22Rv1 (cell line): ENCODE data around the gene CNIH2.

ENCODE experiments used
- H3K27ac ChIP-seq: fragments of 450-650 bp; 2 replicates; pipeline ENCODE4 v1.5.1; 2017
- ZFX ChIP-seq: fragments of 450-650 bp; IDR thresholded peaks from 2 replicates; pipeline ENCODE4 v1.6.1; 2017; ENCODE audit warnings: antibody characterized with exemption, borderline replicate concordance
- TF ChIP-seq, protein P1 (sequence below): fragments of 450-650 bp; IDR thresholded peaks from 2 replicates; pipeline ENCODE4 v1.5.1; 2017; ENCODE audit warnings: mild to moderate bottlenecking

CNIH2 gene

DNA sequence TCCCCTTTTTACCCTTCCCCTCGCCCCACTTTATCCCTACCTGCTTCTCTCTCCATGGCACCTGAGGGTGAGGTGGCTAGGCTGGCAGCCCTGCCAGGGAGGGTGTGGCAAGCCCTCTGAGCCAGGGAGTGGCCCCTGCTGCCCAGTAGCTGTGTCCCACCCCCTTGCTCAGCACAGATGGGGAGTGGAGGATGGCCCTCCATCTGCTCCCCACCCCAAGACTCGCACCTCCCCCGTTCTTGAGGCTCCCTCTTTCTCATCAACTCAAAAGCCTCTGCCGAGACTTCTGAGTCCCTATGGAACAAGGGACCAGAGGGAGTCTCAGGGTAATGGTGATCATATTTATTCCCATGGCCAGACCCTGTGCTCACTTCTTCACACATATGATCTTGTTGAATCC, 15.4 kb downstream of the CNIH2 start:
- TF ChIP-seq, protein P1, sequence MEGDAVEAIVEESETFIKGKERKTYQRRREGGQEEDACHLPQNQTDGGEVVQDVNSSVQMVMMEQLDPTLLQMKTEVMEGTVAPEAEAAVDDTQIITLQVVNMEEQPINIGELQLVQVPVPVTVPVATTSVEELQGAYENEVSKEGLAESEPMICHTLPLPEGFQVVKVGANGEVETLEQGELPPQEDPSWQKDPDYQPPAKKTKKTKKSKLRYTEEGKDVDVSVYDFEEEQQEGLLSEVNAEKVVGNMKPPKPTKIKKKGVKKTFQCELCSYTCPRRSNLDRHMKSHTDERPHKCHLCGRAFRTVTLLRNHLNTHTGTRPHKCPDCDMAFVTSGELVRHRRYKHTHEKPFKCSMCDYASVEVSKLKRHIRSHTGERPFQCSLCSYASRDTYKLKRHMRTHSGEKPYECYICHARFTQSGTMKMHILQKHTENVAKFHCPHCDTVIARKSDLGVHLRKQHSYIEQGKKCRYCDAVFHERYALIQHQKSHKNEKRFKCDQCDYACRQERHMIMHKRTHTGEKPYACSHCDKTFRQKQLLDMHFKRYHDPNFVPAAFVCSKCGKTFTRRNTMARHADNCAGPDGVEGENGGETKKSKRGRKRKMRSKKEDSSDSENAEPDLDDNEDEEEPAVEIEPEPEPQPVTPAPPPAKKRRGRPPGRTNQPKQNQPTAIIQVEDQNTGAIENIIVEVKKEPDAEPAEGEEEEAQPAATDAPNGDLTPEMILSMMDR = no peak
- TF ChIP-seq ZFX = no peak
- no peak overlapping the region for H3K27ac ChIP-seq

DNA sequence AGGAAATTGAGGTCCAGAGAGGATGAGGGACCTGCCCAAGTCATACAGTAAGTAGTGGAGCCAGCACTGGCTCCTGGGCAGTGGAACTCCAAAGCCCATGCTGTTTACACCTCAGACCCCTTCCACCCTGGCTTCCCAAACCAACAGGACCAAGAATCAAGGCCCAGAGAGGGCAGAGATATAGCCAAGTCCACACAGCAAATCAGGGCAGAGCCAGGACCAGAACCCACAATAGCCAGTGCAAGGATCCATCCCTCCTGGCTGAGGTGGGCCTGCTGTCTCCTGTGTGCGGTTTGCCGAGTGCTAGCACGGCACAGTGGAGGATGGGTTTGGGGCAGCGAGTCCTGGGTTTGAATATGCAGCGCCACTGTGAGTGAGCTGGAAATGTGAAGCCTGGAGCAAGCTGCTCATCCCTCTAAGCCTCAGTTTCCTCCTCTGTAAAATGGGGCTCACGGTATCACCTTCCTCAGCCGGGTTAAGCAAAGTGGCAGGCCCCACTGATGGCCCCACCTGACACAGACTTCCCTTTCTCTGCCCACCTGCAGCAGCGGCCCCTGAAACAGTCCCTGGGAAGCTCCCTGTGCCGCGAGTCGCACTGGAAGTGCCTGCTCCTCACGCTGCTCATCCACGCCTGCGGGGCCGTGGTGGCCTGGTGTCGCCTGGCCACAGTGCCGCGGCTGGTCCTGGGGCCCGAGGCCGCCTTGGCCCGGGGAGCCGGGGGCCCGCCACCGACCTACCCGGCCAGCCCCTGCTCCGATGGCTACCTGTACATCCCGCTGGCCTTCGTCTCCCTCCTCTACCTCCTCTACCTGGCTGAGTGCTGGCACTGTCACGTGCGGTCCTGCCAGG, 16.0 kb downstream of the CNIH2 start:
- TF ChIP-seq, protein P1 = no peak
- no peak for TF ChIP-seq ZFX

DNA sequence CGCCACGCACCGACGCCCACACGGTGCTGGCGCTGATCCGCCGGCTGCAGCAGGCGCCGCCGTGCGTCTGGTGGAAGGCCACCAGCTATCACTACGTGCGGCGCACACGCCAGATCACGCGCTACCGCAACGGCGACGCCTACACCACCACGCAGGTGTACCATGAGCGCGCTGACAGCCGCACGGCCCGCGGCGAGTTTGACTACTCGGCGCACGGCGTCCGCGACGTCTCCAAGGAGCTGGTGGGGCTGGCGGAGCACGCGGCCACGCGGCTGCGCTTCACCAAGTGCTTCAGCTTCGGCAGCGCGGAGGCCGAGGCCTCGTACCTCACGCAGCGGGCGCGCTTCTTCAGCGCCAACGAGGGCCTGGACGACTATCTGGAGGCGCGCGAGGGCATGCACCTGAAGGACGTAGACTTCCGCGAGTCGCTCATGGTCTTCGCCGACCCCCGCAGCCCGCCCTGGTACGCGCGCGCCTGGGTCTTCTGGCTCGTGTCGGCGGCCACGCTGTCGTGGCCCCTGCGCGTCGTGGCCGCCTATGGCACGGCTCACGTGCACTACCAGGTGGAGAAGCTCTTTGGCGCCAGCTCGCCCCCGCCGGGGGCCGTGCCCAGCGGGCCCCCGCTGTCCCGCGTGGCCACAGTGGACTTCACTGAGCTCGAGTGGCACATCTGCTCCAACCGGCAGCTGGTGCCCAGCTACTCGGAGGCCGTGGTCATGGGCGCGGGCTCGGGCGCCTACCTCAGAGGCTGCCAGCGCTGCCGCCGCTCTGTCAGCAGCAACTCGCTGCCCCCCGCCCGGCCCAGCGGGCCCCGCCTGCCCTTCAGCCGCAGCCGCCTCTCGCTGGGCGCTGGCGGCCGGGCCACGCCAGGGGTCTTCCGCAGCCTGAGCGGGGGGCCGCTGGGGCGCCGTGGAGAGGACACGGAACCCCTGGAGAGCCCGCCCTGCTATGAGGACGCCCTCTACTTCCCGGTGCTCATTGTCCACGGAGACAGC, 16.9 kb downstream of the CNIH2 start:
- TF ChIP-seq, protein P1 = no peak
- TF ChIP-seq ZFX = no peak
- H3K27ac ChIP-seq = no peak overlapping the region

More for the DNA sequence above, 16.0 kb downstream of the CNIH2 start:
- no peak overlapping the region for H3K27ac ChIP-seq

DNA sequence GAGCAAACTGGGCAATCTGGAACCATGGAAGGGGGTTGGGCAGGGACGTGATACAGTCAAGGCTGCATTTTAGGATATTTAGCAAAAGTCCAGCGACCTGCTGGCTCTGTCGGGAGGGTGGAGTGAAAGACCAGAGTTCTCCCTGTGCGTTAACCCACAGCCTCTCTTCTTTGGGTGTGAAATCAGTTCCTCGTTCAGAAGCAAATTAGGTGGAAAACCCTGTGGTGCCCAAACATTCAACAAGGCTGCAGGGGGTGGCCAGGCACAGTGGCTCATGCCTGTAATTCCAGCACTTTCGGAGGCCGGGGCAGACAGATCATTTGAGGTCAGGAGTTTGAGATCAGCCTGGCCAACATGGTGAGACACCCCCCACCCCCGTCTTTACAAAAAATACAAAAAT, 19.6 kb downstream of the CNIH2 start:
- TF ChIP-seq, protein P1 = no peak
- no peak for TF ChIP-seq ZFX
- H3K27ac ChIP-seq = no peak overlapping the region

DNA sequence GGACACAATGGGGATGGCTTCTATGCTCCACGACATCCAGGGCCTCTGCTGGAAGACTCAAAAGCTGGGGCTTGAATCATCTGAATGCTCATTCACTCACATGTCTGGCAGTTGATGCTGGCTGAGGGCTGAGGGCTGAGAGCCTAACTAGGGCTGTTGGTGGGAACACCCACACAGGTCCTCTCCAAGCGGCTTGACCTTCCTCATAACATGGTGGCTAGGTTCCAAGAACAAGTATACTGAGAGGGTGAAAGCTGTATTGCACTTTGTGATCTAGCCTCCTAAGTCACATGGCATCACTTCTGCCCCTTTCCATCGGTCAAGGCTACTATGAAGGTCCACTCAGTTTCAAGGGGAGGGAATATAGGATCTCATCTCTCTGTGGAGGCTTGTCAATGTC, 21.2 kb downstream of the CNIH2 start:
- H3K27ac ChIP-seq = no peak overlapping the region
- TF ChIP-seq, protein P1 = no peak
- TF ChIP-seq ZFX = no peak

DNA sequence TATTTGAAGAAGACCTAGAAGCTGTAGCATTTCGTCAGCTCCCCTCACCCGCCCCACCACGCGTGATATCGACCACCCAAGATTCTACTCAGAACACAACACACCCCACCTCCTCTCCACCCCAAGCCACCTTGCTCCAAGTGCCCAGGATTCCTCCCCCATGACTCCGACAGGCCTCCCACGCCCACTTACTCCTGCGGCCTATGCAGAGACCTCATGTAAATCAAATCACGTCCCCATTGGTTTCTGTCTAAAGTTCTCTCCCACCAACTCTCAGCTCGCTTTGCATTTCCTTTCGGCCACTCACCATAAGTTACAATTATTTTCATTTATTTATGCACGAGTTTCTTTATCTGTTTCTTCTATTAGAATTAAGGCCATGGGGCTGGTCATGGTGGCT, 24.7 kb downstream of the CNIH2 start:
- no peak overlapping the region for H3K27ac ChIP-seq
- TF ChIP-seq, protein P1 = no peak
- no peak for TF ChIP-seq ZFX

DNA sequence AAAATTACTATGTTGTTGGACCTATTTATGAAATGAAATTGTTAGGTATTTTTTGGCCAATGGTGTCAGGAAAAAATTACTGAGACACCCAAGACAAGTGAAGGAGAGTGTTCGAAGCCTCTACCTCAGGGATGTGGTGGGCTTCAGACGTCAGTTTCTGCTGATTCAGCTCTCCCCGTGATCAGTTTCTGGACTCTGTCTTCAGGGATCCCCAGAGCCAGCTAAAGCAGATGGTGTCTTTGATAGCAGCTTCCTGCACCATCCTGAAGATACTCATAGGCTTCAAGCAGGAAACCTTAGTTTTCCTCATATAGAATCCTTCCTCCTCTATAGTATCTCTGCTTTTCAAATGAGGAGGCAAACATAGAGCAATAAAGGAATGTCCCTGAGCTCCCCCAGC, 31.5 kb downstream of the CNIH2 start:
- no peak overlapping the region for H3K27ac ChIP-seq
- TF ChIP-seq, protein P1 = no peak
- TF ChIP-seq ZFX = no peak
